Right forelimb (tissue), 1 donor: Measurements from ENCODE around the gene RASD1.
"Not testable (repeated sequence)": the region's sequence is repeated elsewhere in the genome, so short reads cannot be mapped to it uniquely, and the experiment has no call there.

ENCODE experiments used
- DNase-seq: peaks from one replicate; pipeline ENCODE4 v3.0.0-alpha.2; 2018

Gene RASD1

DNA sequence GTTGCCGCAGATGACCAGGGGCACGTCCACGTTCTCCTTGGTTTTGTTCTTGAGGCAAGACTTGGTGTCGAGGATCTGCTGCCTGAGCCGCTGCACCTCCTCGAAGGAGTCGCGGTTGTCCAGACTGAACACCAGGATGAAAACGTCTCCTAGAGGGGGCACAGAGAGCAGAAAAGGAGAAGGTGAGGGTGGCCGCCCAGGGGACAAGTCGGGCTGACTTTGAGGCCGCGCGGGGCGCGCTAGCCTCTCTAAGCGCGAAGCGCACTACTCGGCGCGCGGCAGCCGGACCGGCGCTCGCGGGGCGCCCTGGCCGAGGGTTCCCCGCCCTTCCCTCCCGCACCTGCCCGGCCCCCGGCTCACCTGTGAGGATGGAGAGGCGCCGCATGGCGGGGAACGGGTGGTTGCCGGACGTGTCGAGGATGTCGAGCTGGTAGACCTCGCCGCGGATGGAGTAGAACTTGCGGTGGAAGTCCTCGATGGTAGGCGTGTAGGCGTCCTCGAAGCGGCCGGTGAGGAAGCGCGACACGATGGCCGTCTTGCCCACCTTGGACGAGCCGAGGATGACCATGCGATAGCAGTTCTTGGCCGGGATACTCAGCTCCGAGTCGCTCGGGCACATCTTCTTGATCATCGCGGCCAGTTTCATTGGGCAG is 533 bp downstream of the RASD1 start:
- no peak for DNase-seq

DNA sequence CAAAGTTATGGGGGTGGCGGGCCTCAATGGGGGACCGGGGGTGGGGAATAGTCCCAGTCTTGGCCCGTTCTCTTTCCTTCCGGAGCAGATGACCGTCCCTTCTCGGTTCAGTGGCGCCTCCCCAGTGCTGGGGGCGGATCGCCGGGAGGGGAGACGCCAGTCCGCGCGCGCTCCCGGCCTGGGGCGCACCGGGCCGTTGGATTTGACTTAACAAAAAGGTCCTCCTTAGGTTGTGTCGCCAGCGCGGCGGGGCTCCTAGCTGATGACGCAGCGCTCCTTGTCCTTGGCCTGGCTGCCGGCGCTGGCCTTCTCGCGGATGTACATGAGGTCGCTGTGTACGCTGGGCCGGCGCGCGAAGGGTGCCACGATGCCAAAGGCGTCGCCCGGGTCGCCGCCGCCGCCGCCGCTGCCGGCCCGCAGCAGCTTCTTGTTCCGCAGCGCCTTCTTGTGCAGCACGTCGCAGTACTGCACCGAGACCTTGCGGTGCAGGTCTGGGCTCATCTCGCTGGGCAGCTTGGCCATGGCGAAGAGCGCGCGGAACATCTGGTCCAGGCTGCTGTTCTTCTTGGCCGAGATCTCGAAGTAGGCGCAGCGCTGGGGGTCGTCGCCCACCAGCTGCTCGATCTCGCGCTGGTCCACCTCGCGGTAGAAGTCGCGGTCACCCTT is 1.2 kb downstream of the RASD1 start:
- DNase-seq = peak; percentile 76

DNA sequence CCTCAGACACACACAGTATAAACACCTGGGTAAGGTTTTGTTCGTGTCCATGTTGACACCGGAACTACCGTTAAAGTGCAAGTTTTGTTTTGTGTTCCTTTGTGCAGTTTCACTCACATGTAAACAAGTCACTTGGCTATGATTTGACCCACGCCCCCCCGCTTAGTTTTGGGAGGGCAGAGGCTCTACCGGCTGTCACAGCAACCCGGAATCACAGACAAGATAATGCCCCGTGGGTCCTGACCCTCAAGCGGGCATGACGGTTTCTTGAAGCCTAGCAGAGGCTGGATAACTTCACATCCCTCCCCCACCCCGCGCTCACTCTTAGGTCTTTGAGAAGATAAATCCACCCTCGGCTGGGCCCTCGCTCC is 1.7 kb downstream of the RASD1 start:
- DNase-seq = no peak

DNA sequence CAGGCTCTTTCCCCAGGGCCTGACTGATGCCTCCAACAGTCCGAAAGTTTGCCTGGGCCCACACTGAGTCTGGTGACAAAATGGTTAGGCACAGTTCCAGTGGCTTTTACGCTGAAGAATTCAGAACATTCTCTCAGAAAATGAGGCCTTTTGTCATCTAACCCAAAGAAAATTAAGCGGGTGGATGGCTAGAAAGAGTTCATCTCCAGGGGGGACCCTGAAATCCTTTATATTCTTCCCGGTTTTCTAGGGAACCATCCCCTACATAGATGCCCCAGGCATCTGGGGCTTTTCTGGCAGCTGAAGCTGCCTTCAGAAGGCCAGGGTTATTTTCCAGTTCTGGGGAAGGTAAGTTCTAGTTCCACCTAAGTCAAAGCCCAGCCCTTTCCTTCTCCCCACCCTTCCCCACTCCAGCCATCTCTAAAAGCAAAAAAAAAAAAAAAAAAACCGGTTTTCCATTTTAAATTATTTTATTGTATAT is 2.2 kb downstream of the RASD1 start:
- DNase-seq = peak; percentile 39

DNA sequence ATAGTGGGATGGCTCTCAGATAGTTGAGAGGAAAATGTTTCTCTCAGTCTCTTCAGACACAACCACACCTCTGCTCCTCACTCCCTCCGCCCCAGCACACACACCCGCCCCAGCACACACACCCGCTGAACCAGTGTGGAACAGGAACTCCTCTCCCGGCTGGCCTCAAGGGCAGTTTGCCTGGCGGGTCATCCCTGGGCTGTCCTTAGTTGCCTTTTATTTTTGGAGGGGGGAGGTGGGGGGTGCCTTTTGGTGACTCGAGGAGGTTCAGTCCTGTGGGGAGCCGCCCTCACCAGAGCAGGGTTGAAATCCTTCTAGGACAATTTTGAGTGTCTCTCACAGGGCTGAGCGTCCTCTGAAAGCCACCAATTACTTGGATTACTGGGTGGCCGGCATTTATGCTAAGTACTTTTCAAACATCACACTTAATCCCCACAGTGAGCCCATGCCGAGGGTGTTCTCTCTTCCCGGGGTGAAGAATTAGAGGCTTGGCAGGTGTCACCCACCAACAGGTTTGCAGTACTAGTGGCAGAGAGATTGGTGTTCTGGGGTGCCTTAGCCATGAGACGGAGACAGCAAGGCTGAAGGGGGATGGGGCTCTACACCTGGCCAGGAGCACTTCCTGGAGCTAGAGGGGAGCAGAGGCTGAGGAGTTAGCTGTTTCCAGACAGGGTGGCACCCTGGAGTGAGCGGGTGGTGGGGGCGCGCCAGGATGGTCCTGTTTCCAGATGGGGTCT is 2.8 kb downstream of the RASD1 start:
- peak; percentile 45 for DNase-seq

DNA sequence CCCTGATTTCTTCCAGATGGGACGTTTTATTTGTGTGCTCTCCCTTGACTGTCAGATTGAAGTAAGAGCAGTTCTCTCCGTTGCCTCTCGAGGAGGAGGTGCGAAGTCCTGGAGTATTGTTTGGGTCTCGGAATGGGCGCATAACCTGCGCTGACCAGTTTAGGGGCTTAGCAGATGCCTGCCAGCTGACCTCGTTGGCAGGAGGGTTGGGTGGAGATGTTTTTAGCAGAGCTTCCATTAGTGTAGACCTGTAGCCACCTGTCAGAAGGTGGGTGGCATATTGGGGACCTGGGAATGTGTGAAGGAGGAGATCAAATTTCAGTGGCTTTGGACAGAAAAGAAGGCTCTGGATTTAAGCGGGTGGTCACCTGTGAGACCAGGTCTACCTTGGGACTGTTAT is 3.6 kb downstream of the RASD1 start:
- DNase-seq = no peak

DNA sequence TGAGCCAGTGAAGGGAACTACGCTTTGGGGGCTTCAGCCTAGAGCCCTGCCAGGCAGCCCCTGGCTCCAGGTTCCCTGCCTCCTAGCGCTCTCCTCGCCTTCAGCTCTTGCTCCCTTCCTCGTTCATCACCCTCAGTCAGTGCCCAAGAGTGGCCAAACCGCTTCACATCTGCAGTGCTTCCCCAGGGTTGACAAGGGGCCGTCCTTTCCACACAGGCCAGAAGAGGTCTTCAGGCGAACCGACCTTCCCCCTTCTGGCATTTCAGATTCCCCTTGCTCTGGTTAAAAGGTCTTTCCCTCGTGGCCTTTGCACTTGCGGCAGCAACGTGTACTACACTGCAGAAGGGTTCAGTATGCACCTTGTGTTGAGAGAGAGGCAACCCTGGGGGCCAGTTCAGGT is 4.1 kb downstream of the RASD1 start:
- DNase-seq = no peak

DNA sequence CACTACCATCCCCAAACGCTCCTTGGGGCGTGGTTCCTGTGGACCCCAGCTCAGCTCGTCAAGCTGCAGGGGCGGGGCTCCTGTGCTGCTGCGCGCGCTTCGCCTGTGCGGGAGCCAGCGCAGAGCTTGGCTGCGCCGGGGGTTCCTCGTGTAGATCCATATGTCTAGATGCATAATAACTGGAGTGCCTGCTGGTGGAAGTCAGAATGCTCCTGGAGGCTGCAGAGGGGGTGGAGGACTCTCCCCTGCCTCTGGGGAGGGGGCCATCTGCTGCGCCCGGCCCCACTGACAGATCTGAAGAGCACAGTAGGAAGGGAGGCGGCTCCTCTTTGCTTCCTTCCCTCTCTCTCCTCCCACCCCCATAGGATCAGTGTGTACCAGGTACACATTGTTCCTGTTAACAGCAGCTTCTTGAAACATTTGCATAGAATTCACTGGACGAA is 4.6 kb downstream of the RASD1 start:
- DNase-seq = no peak

DNA sequence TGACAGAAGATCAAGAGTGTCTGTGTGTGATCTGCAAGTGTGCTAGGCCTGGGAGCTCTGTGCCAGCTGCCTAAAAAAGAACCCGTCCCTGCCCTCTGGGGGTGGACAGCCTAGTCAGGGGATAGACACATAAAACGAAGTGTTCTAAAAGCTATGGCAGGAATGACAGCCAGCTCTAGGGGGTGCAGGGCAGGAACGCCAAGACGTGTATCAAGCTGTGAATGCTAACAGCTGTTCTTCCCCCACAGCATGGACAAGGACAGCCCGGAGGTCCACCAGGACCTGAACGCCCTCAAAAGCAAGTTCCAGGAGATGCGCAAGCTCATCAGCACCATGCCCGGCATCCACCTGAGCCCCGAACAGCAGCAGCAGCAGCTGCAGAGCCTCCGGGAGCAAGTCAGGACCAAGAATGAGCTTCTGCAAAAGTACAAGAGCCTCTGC is 5.1 kb downstream of the RASD1 start:
- DNase-seq = no peak

DNA sequence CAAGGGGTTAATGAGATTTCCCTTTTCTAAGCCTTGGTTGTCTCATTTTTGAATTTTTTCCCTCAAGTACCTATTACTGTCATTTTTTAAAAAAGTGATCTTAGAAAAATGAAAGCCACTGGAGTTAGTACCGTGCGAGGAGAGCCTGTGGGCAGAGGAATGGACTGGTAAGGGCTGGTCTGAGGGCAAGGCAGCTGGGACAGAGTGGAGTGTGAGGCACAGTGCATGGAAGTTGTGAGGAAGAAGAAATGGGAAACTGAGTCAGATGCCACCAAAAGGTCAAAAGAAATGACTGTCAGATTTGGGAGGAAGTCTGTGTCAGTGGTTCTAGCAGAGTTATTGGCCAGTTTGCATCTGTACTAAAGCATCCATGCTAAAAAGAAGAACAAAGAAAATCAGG is 8.2 kb downstream of the RASD1 start:
- no peak for DNase-seq

DNA sequence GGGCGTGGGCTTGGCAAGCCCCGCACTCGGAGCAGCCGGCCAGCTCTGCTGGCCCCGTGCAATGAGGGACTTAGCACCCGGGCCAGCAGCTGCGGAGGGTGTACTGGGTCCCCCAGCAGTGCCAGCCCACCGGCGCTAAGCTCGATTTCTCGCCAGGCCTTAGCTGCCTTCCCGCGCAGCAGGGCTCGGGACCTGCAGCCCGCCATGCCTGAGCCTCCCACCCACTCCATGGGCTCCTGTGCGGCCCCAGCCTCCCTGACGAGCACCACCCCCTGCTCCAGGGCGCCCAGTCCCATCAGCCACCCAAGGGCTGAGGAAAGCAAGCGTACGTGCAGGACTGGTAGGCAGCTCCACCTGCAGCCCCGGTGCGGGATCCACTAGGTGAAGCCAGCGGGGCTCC is 9.8 kb downstream of the RASD1 start:
- not testable (repeated sequence) for DNase-seq

DNA sequence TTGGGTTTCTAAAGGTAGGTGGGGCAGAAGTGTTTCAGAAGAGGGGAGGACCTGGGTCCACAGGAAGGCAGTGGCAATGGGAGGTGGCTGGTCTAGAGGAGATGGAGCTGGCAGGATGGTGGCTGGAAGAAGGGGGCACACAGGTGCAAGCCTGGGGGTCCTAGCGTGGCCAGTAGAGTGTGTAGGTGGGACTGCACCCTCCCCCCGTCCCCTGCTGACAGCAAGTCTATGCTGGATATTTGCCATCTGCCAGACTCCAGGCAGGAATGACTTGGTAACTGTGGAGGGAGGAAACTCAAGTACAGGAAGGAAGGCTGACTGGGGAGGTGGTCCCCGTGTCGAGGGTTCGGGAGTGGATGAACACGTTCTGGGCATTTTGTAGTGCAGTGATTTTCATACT is 10.8 kb downstream of the RASD1 start:
- no peak for DNase-seq

DNA sequence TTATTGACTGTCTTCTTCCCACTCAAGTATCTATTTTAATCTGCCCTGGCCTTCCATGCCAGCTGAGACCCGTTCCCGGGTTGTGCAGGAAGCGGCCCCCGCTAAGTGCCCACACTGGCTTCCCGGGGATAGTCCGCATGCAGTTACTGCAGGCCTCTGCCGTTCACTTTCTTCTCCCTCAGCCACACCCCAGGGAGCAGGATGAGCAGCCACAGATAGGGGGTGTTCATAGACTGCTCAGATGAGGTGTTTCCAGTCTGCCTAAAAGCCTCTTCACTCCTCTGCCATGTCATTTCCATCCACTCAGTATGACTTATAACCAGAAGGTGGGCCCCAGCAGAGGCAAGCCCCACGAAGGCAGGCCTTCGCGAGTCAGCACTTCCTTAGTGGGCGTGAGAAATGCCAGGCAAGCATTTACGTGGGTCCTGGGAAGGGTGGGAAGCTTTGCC is 11.7 kb downstream of the RASD1 start:
- DNase-seq = no peak

DNA sequence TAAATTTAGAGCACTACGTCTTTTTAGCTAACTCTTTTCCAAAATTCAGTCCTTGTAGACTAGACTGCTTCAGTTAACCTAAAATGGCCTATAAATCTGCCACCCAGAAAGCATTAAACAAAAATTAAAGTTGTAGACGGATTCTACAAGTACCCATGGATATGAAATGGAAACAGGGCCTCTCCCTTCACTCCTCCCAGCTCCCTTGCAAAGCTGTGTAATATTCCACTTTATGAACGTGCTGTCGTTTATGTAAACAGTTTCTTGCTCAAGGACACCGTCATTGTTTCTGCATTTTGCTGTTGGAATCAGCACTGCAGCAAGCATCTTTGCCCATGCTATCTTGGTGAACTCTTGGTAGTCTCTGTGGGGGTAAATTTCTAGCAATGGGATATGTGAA is 14.3 kb downstream of the RASD1 start:
- DNase-seq = no peak

DNA sequence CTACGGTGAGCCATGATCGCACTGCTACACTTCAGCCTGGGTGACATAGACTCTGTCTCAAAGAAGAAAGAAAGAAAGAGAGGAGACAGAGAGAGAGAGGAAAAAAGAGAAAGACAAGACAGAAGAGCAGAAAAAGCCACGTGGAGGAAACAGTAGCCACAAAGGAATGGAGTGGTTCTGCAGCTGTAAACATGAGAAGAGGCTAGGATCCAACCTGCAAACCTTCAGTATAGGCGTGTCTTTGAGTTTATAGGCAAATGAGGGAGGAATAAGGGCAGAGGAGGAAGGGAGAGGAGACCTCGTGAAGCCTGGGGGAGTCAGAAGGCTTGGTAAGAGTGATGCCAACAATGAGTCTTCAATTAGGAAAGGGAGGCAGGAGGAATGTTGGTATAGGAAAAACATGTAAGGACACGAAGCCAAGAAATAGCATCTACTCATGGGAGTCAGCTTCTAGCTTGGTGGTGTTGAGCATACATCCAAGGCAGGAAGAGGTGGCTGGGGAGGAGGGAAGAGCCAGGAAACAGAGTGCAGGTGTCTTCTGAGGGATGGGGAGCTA is 15.5 kb downstream of the RASD1 start:
- no peak for DNase-seq

DNA sequence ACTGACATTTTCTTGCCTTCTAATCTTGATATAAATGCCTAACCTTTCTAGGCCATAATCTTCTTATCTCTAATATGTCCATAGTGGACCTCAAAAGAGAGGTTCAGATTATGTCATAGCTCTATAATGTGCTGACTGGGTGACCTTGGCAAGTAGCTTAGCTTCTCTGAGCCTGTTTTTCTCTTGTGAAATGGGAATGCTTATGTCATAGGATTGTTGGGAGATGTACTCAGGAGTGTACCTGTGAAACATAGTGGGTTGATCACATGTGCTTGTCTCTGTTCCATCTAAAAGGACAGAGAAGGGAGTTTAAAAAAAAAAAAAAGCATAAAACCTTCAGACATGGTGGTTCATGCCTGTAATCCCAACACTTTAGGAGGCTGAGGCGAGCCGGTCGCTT is 17.0 kb downstream of the RASD1 start:
- no peak for DNase-seq

DNA sequence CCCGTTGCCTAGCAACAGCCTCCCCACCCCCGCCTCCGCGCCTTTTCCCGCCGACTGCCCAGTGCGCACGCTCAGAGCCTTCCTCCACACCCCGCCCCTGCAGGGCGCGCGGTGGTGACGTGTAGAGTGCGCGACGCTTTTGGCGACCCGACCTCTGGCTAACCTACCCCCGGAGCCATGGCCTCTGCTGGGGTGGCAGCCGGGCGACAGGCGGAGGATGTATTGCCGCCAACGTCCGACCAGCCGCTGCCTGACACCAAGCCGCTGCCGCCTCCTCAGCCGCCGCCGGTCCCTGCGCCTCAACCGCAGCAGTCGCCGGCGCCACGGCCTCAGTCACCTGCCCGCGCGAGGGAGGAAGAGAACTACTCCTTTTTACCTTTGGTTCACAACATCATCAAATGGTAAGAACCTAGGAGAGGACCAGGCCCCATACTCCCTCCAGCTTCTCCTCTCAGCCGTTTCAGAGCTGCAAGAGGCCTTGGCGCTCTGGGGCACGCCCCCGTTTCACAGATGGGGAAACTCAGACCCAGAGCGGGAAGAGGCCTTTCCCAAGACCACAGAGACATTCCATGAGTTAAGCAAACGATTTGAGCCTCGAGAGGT is 19.2 kb downstream of the RASD1 start, which contains the start of gene MED9:
Gene MED9, plus strand, starts transcription at position 136 of the 603 bp plus-strand sequence. Its CDS starts 42 bp downstream, at position 178.
- DNase-seq = peak; percentile 97

DNA sequence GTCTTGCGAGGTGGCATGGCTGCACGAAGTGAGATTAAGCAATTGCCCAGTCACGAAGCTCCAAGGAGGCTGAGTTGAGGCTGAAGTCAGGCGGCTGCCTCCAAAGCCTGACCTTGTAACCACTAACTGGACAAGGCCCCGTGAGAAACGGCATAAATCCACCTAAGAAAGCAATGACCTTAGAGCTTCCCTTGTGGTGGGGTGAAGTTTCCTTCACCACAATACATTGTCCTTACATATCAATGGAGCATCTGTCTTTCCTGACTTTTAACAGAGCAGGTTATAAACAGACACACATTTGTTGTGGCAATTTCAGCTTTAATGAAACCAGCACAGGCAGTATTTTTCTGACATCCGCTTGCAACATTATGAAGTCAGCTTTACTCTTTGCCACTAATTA is 21.9 kb downstream of the RASD1 start:
- no peak for DNase-seq

DNA sequence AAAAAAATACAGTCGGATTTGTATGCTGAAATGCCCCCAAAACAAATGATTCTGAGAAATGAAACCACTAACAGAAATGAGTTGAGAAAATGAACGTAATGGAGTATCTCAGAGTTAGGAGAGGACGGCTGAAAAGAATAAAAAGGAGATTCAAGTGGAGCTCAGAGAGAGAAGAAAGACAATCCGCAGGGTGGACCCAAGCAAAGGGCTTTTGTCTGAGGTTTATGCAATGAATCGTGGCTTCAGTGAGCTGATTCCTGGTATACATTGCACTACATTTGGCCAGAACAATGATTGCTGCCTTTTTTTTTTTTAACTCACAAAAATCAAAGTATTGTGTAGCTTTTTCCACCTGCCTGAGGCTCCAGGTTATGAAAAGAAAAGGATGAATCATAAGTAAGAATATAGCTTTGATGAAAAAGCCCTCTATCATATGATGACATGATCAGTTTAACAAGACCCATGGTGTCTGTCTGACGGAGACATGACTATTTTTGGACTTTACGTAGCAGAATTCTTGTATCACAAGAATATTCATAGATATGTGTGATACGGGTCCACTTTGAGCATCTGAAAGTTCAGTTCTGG is 23.8 kb downstream of the RASD1 start:
- no peak for DNase-seq

DNA sequence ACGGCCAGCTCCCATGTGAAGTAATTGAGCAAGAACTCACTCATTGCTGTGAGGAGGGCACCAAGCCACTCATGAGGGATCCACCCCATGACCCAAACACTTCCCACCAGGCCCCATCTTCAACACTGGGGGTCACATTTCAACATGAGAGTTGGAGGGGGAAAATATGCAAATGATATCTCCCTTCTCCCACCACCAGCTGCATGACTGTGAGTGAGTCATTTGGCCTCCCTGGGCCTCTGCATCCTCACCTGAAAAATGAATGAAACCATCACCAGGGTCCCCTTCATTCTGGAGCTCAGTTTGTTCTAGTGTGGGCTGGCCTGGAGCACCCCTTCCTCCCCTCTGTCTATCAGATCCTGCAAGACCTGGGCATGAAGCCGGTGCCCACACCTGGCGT is 26.2 kb downstream of the RASD1 start:
- no peak for DNase-seq

DNA sequence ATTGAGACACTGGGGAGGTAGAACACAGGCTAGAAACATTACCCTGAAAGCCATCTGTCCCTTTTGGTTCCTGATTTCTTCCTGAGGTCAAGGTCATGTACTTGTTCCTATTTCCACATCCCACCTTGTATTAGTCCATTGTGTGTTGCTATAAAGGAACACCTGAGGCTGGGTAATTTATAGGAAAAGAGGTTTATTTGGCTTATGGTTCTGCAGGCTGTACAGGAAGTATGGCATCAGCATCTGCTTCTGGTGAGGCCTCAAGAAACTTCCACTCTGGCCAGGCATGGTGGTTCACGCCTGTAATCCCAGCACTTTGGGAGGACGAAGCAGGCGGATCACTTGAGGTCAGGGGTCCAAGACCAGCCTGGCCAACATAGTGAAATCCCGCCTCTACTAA is 26.8 kb downstream of the RASD1 start:
- no peak for DNase-seq

DNA sequence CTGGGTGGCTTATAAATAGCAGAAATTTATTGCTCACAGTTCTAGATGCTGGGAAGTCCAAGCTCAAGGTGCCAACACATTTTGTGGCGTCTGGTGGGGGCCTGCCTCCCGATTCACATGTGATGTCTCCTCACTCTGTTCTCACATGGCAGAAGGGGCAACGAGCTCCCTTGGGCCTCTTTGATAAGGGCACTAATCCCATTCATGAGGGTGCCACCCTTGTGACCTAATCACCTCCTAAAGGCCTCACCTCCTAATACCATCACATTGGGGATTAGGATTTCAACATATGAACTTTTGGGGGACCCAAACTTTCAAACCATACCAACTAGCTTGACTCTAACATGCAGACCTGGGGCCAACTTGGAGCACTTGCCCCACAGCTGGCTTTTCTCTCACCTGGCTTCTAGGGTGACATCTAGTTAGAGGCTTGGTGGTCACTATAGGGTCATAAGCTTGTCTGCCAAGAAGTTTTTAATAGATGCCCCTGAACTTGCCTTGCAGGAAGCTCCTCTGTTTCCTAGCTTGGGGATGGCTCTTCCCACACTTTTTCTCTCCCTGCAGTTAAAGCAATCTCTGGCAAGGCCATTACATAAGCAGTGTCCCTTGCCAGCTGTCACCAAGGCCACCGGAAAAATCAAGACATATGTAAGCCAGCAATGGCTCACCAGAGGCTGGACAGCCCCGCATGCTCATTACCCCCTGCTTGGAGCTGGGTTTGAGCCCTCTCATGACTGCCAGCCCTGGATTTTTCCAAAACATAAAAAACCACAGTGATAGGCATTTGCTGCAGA is 27.8 kb downstream of the RASD1 start:
- DNase-seq = no peak
